Measurements from ENCODE around the gene PIM1. TPM values are rescaled to one million over a fixed set of nuclear protein-coding genes. Genes with fewer than 3 reads are reported as not detected.

Gene PIM1
- total RNA-seq, 1 experiment from 2014 or later = 47.5 TPM

- peak; percentile 60 for DNase-seq
- H3K9me3 Mint-ChIP-seq = no peaks in the 10 kb centered on the region; a peak in 2 of 5 replicates
- TF ChIP-seq CTCF (conservative IDR thresholded peaks at IDR 0.05) = peak; percentile 36; the same call in 2 of the 3 replicates
- H2BK12ac ChIP-seq (ENCODE audit: insufficient read length, low read depth, low read length) = no peak overlapping the region
- no peaks in the 10 kb centered on the region for H4K20me1 ChIP-seq (ENCODE audit: control insufficient read depth, insufficient read depth, insufficient read length)
- peak overlapping the region; percentile 96 for H3K9ac ChIP-seq (ENCODE audit: extremely low read depth, insufficient read length, low read length)
- peak overlapping the region; percentile 98 for H3K14ac ChIP-seq (ENCODE audit: insufficient read depth, low read length)
- H3K36me3 Mint-ChIP-seq (ENCODE audit: insufficient read depth in 1 of 3, low read depth in 3 of 3) = peaks cover 37 to 47% (median 40%) of the 10 kb centered on the region in 3 experiments
- peak overlapping the region; percentile 95 for H3K18ac ChIP-seq (ENCODE audit: insufficient read length, low read depth, low read length)
- peaks cover 17% of the 10 kb centered on the region for H3K23me2 ChIP-seq (ENCODE audit: insufficient read length, low read depth, low read length, poor library complexity, severe bottlenecking)
- peaks cover 14% of the 10 kb centered on the region; the same call in 1 of the 2 replicates for H3K79me2 ChIP-seq (ENCODE audit: insufficient read depth, low read length)
- H4K8ac ChIP-seq (replicated peaks; ENCODE audit: insufficient read length, low read depth, low read length) = no peak overlapping the region
- no peak overlapping the region for H2BK20ac ChIP-seq (ENCODE audit: low read depth, low read length, poor library complexity, severe bottlenecking)
- H2BK5ac ChIP-seq (ENCODE audit: insufficient read length, low read length) = no peak overlapping the region
- peak overlapping the region in 2 of 3 experiments; percentile 93 to 96; a peak in 5 of 7 replicates for H3K27ac Mint-ChIP-seq
- no peak overlapping the region for H3K56ac ChIP-seq (ENCODE audit: insufficient read length, low read depth, low read length)
- H2AFZ ChIP-seq (ENCODE audit: low read length) = no peak overlapping the region
- WGBS (ENCODE audit: extremely low coverage, insufficient read length, low lambda C conversion rate) = no CpG with 5 or more reads among the region's 92 CpGs
- H3K4me1 Mint-ChIP-seq = peaks cover 33 to 47% of the 10 kb centered on the region in 2 experiments
- no peak overlapping the region for H3K27ac ChIP-seq (ENCODE audit: insufficient read length, low read depth, low read length)
- peak overlapping the region; percentile 78 for H4K91ac ChIP-seq (ENCODE audit: insufficient read length, low read depth, low read length)
- no peak overlapping the region for H4K5ac ChIP-seq (ENCODE audit: insufficient read length, low read depth, low read length)
- no peak overlapping the region for H2BK15ac ChIP-seq (ENCODE audit: low read depth, low read length)
- no peak overlapping the region for H3T11ph ChIP-seq (ENCODE audit: low read length)
- peaks cover 3% of the 10 kb centered on the region; the same call in 1 of the 2 replicates for H3K4me1 ChIP-seq (ENCODE audit: insufficient read depth, low read length)
- H3K27me3 ChIP-seq (ENCODE audit: insufficient read depth, low read length) = no peaks in the 10 kb centered on the region
- peaks cover 5% of the 10 kb centered on the region for H3K79me1 ChIP-seq (ENCODE audit: insufficient read depth, low read depth, low read length, poor library complexity, severe bottlenecking)
- no peaks in the 10 kb centered on the region for H3K9me3 ChIP-seq (ENCODE audit: control insufficient read depth, low read depth, low read length)
- H3K4me3 Mint-ChIP-seq = peak overlapping the region; percentile 82 to 86
- H2BK120ac ChIP-seq (ENCODE audit: low read depth, low read length, poor library complexity, severe bottlenecking) = no peak overlapping the region
- no peak overlapping the region for H3K4ac ChIP-seq (ENCODE audit: low read depth, low read length)
- no peak overlapping the region for H3K23ac ChIP-seq (ENCODE audit: insufficient read length, low read depth, low read length)
- H2AK5ac ChIP-seq (ENCODE audit: insufficient read length, low read length) = no peak overlapping the region
- no peaks in the 10 kb centered on the region; the same call in 1 of the 2 replicates for H3K27me3 Mint-ChIP-seq (ENCODE audit: low read depth)
- peak overlapping the region; percentile 74 for H3K4me2 ChIP-seq (ENCODE audit: insufficient read depth, insufficient read length, low read length)
Measured at GRCh38 chr6:37170273-37171200, 585 bp downstream of the PIM1 start.
